Activated T-cell treated with anti-CD3 and anti-CD28 coated beads, Interleukin-2, amount 50 U/mL, for 48 hours (primary cell): ENCODE results near the gene EPHB2.

Source experiments
- DNase-seq, 2 experiments: peaks; one replicate each; pipeline ENCODE4 v3.0.0-alpha.2; 2020

EPHB2 gene

DNA sequence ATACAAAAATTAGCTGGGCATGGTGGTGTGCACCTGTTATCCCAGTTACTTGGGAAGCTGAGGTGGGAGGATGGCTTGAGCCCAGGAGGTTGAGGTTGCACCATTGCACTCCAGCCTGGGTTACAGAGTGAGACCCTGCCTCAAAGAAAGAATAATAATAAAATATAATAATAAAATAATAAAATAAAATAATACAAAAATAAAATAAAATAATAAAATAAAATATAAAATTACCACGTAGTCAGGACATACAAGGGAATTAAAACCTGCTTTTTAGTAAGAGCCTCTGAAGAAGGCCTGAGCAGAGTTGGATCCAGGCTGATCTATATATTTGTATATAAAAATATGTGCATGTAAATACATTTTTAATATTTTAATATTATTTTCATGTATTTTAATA, 41.7 kb downstream of the EPHB2 start:
- DNase-seq, result no peak

DNA sequence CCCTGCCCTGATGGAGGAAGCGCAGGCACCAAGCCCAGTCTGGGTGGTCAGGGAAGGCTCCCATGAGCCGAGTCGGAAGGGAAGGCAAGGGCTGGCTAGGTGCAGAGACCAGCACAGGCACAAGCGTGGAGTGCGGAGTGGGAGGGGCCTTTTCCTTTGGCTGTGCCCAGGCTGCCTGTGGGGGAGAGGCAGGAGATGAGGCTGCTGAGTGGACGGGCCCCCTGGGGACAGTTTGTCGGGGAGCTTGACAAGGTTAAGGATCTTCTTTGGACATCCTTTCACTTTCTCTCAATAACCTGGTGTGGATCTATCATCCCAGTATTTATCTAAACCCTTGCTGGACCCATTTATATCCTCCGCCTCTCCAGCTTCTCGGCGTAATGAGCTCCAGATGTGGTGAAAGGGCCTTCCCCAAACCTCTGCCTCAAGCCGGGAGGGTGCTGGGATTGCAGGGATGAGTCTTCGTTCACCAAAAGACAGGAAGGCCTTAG, 42.9 kb downstream of the EPHB2 start:
- no peak for DNase-seq

DNA sequence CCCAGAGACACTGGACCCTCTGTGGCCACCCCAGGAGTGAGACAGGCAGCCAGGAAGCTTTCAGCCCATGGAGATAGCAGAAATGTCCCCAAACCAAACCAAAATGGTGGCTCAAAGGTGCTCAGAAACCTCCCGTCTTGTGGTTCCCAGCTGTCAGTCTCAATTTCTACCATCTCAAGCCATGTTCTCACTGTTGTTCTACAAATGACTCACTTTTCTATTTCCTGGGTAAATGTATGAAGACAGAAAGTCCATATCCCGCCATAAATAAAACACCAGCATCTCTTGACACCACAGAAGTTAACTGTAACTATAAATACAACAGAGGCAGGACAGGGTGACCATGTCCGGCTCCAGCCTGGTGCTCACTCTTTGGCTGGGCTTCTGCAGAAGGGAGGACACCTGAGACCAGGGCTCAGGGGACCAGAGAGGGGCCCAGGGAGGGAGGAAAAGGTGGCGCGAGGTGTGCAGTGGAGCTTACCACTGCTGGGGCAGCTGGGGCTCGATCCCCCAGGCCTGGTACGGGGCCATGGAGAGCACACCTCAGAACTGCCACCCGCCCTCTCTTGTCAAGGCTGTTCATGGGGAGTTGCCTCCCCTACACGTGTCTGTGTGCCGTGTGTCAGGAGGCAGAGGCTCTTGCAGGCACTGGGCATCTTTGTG, 43.6 kb downstream of the EPHB2 start:
- DNase-seq, result no peak

DNA sequence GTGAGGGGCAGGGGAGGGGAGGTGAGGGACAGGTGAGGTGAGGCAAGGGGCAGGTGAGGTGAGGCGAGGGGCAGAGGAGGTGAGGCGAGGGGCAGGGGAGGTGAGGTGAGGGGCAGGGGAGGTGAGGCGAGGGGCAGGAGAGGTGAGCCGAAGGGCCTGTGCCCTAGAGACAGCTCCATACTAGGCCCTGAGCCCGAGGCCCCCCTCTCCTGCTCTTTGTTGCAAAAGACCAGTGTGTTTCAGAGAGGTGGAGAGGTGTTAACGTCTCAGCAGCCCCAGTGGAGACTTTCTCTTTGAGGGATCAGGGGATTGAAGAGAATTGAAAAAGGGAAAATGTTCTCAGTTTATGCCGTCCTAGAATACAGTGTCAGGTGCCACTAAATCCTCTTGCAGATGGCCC, 44.2 kb downstream of the EPHB2 start:
- no peak for DNase-seq

DNA sequence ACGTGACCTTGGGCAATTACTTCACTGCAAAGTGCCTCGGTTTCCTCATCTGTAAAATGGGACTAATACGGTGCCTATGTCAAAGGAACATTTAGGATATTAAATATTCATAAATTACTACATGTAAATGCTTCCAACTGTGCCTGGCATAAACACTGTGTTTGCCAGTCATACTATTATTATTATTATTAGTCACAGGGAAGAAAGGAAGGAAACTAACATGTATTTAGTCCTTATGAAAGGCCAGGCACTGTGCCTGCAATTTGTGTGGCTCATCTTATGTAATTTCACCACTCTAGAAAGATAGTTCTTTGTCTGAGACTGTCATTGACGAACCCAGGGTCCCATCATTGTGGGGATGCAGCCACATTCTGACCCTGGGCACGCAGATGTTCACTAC, 45.0 kb downstream of the EPHB2 start:
- no peak for DNase-seq

DNA sequence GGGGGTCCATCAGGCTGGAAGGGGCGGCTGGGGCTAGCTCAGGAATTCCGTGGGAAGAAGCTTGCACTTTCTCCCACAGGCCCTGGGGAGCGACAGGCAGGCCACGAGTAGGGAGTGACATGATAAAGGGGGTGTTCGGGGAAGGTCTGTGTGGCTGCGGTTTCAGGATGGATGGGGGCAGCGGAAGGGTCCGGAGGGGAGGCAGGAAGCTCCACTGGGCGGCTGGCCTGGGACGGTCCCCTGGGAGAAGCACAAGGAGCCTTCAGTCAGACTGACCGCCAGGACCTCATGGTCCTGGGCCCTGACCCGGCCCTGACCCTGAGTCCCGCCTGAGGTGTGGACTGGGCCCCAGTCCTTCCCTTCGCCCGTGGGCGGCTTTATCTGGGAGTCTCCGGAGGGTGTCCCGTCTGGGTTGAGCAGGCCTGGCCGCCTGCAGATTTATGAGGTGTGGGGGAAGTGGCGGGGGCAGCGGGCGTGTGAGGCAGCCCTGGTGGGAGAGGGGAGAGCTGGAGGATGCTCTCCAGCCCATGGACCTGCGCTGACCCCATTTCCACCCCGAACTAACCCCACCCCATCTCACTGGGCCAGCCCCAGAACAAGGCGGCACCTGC, 45.6 kb downstream of the EPHB2 start:
- no peak for DNase-seq

DNA sequence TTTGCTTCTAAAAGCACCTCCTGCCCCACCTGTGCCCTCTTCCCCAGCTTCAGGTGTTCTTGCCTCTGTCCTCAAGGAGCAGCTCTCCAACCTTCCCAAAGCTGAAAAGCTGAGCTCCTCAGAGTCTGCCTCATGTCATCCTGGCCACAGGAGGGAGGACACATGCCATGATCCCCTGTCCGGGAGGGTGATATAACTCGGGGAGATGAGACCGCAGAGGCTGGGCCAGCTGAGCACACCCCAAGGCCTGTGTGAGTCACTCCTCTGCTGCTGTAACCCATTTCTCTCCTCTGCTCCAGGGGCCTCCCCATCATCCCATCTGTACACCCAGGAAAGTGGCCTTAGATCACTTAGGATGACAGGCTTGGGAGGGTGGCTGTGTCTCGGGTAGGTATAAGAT, 49.8 kb downstream of the EPHB2 start:
- DNase-seq, result no peak

DNA sequence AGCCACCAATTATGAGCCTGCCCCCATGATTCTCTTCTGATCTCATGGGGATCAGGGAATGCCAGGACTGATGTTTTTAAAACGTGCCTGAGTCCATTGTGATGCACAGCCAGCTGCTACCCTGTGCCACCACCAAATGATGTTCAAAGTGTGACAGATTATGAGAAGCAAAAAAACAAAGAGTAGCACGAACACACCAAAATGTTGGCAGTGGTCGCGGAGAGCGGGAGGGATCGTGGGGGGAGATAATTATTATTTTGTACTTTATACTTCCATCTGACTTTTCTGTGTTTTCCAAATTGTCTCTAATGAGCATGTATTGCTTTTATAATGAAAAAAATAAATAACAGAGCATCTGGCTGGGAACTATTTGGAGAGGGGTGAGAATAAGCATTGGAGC, 50.5 kb downstream of the EPHB2 start:
- no peak for DNase-seq

DNA sequence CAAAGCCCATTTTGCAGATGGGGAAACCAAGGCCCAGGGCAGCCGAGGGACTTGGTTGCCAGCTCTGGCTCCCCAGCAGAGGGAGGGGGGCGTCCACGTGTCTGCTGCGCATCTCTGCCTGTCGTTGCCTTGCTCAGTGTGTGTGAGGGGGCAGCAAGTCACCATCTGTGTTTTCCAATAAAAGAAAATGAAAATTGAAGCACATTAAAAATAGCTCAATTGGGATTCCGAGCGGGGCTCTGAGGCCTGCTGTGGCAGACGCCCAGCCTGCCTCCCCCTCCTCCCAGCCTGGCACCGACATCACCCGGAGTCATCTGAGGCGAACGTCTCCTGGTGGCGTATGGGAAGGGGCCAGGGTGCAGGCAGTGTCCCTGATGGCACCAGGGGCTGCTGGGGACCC, 51.2 kb downstream of the EPHB2 start:
- DNase-seq, result no peak

DNA sequence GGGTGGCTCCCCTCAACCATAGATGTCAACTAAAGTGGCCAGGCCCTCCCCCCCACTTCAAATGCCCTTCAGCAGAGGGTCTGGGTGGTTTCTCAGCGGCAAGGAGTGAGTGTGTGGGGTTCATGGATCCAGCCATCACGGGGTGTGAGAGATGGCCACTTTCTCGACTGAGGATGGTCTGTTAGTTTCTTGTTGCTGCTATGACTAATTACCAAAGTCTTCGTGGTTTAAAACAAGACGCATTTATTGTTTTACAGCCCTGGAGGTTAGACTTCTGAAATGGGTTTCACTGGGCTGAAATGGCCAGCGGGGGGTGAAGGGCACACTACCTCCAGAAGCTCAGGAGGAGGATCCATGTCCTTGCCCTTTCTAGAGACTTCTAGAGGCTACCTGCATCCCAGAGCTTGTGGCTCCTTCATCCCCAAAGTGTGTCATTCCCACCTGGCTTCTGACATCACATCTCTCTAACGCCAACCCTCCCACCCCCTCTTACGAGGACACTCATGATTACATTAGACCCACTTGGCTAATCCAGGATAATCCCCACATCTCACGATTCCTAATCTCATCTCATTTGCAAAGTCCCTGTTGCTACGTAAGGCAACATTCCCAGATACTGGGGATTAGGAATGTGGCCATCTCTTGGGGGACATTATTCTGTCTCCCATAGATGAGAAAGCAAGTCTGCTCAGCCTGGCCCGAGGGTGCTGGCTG, 53.0 kb downstream of the EPHB2 start:
- no peak for DNase-seq

DNA sequence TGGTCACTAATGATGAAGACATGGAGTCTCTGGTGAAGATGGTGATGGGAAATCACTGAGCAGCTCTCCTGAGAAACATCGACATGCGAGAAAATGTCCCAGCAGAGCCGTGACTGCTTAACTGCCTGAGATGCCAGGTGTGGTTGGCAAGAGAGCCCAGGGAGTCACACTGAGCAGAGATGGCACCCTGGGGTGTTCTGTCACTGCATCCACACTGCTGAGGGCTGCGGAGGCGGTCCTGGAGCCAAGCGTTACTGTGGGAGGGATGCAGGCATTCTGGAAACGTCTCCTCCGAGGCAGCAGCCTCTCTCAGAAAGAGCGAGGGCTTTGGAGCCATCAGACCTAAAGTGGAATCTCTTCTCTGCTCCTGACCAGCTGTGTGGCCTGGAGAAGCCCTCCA, 57.2 kb downstream of the EPHB2 start:
- DNase-seq, result no peak

DNA sequence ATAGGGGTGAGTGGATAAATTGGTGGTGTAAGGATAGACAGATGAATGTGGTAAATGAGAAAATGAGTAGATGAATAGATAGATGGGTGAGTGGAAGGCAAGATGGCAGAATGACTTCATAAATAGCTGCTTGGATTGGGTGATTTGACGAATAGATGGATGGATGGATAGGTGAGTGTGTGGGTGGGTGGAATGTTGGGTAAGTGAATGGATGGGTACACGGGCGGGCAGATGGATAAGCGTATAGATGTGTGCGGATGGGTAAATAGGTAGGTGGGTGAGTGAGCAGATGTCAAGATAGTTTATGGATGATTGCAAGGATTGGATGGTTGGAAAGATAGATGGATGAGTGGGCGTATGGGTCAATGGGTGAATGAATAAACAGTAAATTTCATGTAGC, 59.3 kb downstream of the EPHB2 start:
- no peak for DNase-seq

DNA sequence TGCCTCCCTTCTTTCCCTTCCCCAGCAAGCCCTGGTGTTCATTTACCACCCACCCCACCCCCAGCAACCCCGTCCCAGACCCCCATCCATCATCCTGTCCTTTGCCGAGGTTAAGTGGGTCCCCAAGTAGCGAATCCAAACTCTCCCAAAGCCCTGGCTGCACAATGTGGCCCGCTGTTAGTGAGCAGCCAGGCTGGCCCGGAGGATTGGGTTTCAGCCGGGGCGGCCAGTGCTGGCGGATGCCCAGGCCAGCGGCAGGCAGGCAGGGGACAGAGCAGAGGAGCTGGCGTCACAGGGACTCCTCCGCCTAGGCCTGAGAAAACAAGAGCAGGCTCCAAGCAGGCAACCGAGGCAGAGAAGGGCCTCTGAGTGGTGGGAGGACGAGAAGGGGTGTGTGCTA, 61.4 kb downstream of the EPHB2 start:
- no peak for DNase-seq

DNA sequence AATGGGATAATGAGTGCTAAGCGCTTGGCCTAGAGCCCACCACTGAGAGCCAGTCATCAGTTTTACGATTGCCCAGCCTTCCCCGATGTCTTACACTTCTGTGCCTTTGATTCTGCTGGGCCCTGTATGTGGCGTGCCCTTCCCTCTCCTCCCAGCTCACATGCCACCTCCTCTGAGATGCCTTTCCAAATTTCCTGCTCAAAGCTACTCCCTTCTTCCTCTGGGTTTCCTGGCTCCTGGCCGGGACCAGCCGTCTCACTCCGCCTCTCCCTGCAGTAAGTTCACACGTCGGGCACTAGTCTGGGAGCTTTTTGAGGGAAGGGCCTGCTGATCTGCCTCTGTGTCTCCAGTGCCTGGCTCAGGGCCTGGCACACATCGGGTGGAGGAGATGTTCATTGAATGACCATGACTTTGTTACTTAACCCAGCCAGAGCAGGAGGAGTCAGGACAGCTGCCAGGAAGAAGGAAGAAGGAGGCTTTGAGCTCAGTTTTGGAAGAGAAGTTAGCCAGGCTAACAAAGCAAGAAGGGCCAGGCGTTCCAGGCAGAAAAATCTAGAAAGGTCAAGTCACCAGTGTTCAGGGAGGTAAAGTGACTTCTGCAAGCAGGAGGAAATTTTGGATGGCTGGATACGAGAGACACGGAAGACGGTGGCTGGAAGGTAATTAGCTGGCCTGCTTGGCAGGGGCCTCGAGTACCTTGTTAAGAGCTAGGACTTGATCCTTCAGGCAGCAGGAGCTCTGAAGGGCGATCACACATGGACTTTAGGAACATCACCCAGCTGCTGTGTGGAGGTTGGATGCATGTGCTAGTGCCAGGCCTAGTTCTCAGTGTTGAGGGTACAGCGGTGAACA, 63.6 kb downstream of the EPHB2 start:
- DNase-seq, result no peak

DNA sequence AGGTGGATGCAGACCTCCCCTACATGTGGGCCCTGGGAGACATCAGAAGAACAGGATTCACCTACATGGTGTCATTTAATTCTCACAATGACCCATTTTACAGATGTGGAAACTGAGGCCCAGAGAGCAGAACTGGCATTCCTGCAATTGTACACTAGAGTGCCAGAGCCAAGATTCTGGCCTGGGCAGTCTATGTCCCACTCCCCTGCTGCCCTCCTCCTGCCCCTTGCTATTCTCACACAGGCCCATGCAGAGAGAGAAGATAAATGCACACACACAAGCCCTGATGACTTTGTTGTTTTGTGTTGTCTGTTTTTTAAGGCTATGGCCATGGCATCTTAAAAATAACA, 64.2 kb downstream of the EPHB2 start:
- no peak for DNase-seq

DNA sequence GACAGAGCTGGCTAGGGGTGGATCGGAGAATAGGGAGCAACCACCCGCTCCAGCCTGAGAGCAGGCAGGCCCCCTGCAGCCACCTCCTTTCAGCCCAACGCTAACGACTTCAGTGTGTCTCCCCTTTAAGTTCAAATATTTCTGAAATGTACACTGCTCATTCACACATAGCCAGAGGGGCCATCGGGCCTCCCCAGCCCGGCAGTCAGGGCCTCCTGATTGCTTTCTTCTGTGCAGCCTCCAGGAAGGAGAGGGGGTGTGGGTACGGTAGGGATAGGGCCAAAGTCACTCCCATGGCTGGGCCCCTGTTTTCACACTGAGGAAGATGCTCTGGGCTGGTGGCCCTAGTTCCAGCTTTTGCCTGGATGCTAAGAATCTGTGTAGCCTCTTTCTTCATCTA, 64.8 kb downstream of the EPHB2 start:
- no peak for DNase-seq

DNA sequence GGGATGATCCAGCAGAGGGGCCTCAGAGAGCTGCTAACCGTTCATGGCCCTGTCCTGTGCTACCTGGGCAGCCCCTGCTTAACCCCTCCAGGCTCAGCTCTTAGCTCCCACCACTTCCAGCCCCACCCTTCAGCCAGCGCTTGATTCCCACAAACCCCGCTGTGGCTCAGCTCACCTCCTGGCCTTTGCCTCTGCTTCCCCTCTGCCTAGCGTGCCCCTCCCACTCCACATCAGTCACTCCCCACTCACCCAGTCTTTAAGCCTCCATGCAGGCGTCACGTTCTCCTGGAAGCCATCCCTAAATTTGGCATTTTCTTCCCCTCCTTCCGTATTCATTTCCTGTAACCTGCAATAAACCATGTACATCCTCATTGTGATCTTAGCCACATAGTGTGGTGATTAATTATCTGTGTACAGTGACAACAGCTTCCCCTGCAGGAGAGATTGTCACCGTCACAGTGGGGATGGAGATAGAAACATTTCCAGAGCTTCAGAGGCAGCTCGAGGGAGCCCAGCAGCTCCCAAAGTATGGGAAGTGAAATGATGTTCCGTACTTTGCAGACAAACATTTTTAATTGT, 65.5 kb downstream of the EPHB2 start:
- no peak for DNase-seq

DNA sequence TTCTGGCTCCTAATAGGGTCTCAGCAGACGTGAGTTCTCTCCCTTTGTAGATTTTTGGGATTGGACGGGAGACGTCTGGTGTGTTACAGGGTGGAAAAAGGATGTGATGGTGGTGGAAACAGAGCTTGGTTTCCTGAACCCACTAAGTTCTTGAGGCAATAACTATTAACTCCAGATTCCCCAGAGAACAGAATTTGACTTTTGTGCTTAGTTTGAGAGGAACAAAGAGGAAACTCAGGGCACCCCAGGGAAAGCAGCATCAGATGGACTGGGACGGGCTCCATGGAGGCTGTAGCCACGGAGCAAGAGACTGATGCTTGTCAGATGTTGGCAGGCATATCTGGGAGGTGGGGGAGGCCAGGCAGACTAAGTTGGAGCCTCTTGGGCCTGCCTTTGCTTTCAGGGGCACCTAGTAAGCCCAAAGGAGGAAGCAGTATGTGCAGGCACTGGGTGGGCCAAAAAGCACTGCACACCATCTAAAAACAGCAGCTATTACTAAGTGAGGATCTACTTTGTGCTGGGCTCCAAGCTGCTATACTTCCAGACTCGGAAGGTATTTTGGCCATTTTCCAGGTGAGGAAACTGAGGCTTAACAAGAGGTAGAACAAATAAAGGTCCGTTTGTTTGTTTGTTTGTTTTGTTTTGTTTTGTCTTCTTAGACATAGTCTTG, 66.9 kb downstream of the EPHB2 start:
- no peak for DNase-seq

DNA sequence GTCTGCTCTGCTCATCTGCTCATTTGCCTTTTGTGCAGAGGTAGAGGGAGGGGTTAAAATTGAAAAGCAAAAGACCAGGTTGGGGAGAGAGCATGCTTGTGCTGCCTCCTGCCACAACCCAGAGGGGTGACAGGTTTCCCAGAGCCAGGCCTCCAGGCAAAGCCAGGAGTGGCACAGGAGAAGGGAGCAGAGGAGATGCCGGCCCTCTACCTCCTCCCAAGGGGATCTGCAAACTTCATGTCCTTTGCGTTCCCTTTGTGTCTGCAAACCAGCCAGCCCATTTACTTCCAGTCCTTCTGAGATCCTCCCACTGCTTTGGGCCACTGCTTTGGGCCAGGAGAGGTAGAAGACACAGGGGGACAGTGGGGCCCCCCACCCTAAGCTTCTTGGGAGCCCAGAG, 67.8 kb downstream of the EPHB2 start:
- DNase-seq, result no peak

DNA sequence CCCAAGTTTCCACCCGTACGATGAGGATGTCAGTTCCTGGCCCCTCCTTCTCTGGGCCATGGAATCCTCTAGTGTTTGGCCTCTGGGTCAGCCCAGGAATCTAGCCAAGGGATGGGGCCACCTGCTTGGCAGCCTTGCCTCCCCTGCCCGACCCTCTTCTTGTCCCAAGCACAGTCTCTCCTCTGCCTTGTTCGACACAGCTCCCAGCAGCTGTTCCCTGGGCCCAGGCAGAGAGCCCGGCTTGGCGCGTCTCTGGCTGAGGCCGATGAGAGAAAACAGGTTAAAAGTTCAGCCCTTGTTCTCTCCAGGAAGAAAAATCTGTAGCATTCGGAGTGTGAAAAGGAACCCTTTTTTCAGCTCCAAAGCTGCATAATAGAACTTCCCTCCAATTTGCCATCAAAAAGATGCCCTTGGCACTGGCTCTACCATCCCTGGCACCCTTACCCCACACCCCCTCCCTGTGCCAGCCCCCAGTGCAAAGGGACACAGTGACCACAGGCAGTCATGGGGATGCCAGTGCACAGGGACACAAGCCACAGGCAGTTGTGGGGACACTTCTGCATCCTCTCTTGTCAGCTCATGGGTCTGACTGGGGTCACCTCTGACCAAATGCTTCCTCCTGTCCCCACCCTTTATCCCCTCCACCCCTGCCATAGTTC, 68.4 kb downstream of the EPHB2 start:
- DNase-seq, result no peak

DNA sequence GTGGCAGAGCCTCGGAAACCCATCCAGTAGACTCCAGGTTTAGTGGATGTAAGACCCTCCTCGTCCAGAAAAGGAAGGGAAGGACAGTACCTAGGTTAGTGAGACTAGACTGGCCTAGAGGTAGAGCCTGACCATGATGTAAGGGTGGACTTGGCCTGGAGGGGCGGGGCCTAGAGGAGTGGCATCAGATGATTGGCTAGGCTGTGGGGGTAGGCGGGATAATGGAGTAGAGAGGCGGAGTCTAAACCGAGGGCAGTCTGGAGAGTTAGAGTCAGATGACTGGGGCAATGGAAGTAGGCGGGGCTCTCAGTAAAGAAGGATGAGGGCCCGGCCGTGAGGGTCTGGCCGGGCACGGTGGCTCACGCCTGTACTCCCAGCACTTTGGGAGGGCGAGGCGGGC, 70.1 kb downstream of the EPHB2 start:
- DNase-seq, result peak; percentile 31 to 40

DNA sequence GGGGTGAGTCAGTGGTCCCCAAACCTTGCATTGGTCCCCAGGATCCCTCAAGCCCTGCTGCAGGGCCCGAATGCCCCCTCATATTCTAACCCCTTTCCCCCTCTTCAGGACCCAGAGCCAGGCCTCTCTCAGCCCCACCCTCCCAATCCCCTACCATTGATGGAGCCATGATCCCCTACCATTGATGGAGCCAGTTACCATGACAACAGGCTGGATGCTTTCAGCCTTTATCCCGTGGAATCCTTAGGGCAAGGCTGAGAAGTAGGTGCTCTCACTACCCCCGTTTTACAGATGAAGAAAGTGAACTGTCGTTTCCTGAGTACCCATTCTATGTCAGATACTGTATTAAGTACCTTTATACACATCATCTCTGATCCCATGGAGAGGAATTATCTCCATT, 70.8 kb downstream of the EPHB2 start:
- no peak for DNase-seq
